IPS-11a (cell line): ENCODE results near the gene NPLOC4.

Experiments
- H3K4me3 ChIP-seq: one replicate; pipeline ENCODE4 v1.5.1; 2013; ENCODE audit warnings: low read depth, low read length, control low read depth

Gene NPLOC4

GRCh38 chr17:81664051-81664470, 27.1 kb upstream of the NPLOC4 start:
- H3K4me3 ChIP-seq: no peak overlapping the region

GRCh38 chr17:81662002-81662401, 25.1 kb upstream of the NPLOC4 start:
- H3K4me3 ChIP-seq: no peak overlapping the region

GRCh38 chr17:81660441-81660840, 23.5 kb upstream of the NPLOC4 start:
- no peak overlapping the region for H3K4me3 ChIP-seq

- no peak overlapping the region for H3K4me3 ChIP-seq
Observed at GRCh38 chr17:81659038-81659437, 22.1 kb upstream of the NPLOC4 start.

GRCh38 chr17:81656835-81657234, 19.9 kb upstream of the NPLOC4 start:
- no peak overlapping the region for H3K4me3 ChIP-seq

- no peak within 1 kb of the TSS for H3K4me3 ChIP-seq
Observed at GRCh38 chr17:81656118-81656743, 19.3 kb upstream of the NPLOC4 start, which contains the start of gene PDE6G. Gene PDE6G, minus strand, starts transcription at chr17:81656542. Its CDS starts 3,237 bp downstream, at chr17:81653305.

- H3K4me3 ChIP-seq: no peak overlapping the region
Observed at GRCh38 chr17:81655378-81656117, 18.6 kb upstream of the NPLOC4 start.

- H3K4me3 ChIP-seq: no peak overlapping the region
Observed at GRCh38 chr17:81652906-81653771, 16.2 kb upstream of the NPLOC4 start.

GRCh38 chr17:81651692-81652091, 14.8 kb upstream of the NPLOC4 start:
- no peak overlapping the region for H3K4me3 ChIP-seq

- no peak overlapping the region for H3K4me3 ChIP-seq
Observed at GRCh38 chr17:81650951-81651350, 14.0 kb upstream of the NPLOC4 start.

GRCh38 chr17:81648707-81649085, 11.8 kb upstream of the NPLOC4 start:
- peak overlapping the region; percentile 13 for H3K4me3 ChIP-seq

- H3K4me3 ChIP-seq: peak overlapping the region; percentile 20
Observed at GRCh38 chr17:81648013-81648706, 11.2 kb upstream of the NPLOC4 start.

- H3K4me3 ChIP-seq: peak overlapping the region; percentile 20
Observed at GRCh38 chr17:81647640-81648012, 10.7 kb upstream of the NPLOC4 start.

GRCh38 chr17:81646869-81647600, 10.1 kb upstream of the NPLOC4 start:
- no peak overlapping the region for H3K4me3 ChIP-seq

GRCh38 chr17:81644976-81645952, 8.4 kb upstream of the NPLOC4 start:
- H3K4me3 ChIP-seq: no peak overlapping the region

- no peak overlapping the region for H3K4me3 ChIP-seq
Observed at GRCh38 chr17:81644496-81644895, 7.6 kb upstream of the NPLOC4 start.

- H3K4me3 ChIP-seq: no peak overlapping the region
Observed at GRCh38 chr17:81641825-81642489, 5.0 kb upstream of the NPLOC4 start.

- H3K4me3 ChIP-seq: no peak overlapping the region
Observed at GRCh38 chr17:81640011-81640410, 3.1 kb upstream of the NPLOC4 start.

GRCh38 chr17:81638683-81639082, 1.8 kb upstream of the NPLOC4 start:
- no peak overlapping the region for H3K4me3 ChIP-seq
